ENCODE results near the gene GART.
"Not testable (repeated sequence)": the region's sequence is repeated elsewhere in the genome, so short reads cannot be mapped to it uniquely, and the experiment has no call there.

GART gene

DNA sequence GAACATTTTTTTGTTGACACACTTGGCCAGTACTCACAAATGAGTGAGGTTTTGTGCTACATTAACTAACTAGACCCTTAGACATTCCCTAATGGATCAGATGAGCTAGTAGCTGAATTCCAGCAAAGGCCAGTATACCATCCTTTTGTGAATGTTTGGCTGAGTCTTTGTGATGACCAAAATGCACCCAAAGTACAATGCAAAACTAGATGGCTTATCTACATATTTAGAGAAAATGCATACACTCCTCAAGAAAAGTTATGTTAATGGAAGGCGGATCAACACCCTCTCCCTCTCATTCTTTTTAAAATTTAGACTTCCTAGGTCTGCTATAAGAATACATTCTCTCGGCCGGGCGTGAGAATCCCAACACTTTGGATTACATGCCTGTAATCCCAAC, 30.3 kb downstream of the GART start:
- Histone ChIP-seq H3K27me3 (ENCODE audit: insufficient read depth, insufficient read length) (no peaks in the 10 kb centered on the region), H3K9me3 (ENCODE audit: insufficient read depth, low read length) (no peaks in the 10 kb centered on the region), H3K9ac (ENCODE audit: insufficient read length, low read depth) (no peak overlapping the region), H3K4me3 (ENCODE audit: insufficient read length, low read depth) (no peak overlapping the region), H3K4me1 (ENCODE audit: insufficient read depth, insufficient read length) (no peaks in the 10 kb centered on the region), H3K36me3 (ENCODE audit: insufficient read depth, insufficient read length, low read length) (peaks cover 93% of the 10 kb centered on the region)
- TF ChIP-seq ZNF274 (IDR thresholded peaks at IDR 0.05; ENCODE audit: low read depth, low read length) (no peak), SUZ12 (IDR thresholded peaks at IDR 0.05; ENCODE audit: extremely low read depth, insufficient read depth, insufficient read length) (no peak), YY1 (IDR thresholded peaks at IDR 0.05; ENCODE audit: insufficient read depth, insufficient read length) (no peak)
- no peak for DNase-seq (ENCODE audit: low read depth, low spot score)

DNA sequence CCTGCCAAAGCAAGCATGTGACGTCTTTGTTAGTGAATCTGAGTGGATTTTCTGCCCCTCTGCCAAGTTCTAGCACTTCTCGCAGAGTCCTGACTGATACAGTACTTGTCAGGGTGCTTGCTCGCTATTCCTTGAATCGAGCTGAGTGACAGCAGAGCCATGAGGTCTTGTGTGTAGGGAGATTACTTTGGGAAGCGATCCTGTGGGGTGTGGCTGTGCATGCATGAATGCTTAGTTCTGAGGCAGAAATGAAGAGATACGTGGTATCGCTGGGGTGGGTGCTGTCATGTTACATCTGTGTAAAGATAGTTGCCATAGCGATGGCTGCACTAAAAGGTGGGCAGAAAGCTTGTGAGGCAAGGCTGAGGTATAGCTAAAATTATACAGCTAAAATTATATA, 31.1 kb downstream of the GART start:
- DNase-seq (ENCODE audit: low read depth, low spot score) = no peak
- TF ChIP-seq ZNF274 (IDR thresholded peaks at IDR 0.05; ENCODE audit: low read depth, low read length) (no peak), YY1 (IDR thresholded peaks at IDR 0.05; ENCODE audit: insufficient read depth, insufficient read length) (no peak), SUZ12 (IDR thresholded peaks at IDR 0.05; ENCODE audit: extremely low read depth, insufficient read depth, insufficient read length) (no peak)
- Histone ChIP-seq H3K4me1 (ENCODE audit: insufficient read depth, insufficient read length) (no peaks in the 10 kb centered on the region), H3K27me3 (ENCODE audit: insufficient read depth, insufficient read length) (no peaks in the 10 kb centered on the region), H3K9me3 (ENCODE audit: insufficient read depth, low read length) (no peaks in the 10 kb centered on the region), H3K4me3 (ENCODE audit: insufficient read length, low read depth) (no peak overlapping the region), H3K36me3 (ENCODE audit: insufficient read depth, insufficient read length, low read length) (peaks cover 95% of the 10 kb centered on the region), H3K9ac (ENCODE audit: insufficient read length, low read depth) (no peak overlapping the region)

DNA sequence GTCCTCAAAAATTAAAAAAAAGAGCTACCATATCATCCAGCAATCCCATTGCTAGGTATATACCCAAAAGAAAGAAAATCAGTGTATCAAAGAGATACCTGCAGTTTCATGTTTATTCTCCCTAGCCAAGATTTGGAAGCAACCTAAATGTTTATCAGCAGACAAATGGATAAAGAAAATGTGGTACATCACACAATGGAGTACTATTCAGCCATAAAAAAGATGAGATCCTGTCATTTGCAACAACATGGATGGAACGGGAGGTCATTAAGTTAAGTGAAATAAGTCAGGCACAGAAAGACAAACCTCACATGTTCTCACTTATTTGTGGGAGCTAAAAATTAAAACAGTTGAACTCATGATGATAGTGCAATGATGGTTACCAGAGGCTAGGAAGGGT, 34.9 kb downstream of the GART start:
- not testable (repeated sequence) for H3K9me3 ChIP-seq (ENCODE audit: insufficient read depth, low read length); H3K9ac ChIP-seq (ENCODE audit: insufficient read length, low read depth); DNase-seq (ENCODE audit: low read depth, low spot score); H3K4me3 ChIP-seq (ENCODE audit: insufficient read length, low read depth); H3K4me1 ChIP-seq (ENCODE audit: insufficient read depth, insufficient read length); H3K27me3 ChIP-seq (ENCODE audit: insufficient read depth, insufficient read length)
- H3K36me3 ChIP-seq (ENCODE audit: insufficient read depth, insufficient read length, low read length) = peaks cover 91% of the 10 kb centered on the region

DNA sequence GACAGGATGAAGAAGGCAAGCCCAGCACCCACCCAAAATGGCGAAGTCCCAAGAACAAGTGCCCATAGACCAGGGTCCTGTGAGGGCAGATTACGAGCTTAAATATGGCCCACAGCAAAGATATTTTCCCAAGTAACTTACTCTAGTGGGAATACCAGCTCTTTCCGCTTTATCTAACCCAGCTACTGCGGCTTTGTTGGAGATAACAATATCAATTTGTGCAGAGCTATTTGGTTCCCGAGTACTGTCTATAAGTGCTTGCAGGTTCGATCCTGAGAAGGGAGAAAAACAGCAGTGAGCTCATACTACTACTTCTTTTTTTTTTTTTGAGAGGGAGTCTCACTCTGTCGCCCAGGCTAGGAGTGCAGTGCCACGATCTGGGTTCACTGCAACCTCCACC, 36.1 kb downstream of the GART start:
- DNase-seq (ENCODE audit: low read depth, low spot score) = no peak
- no peak overlapping the region for H3K4me3 ChIP-seq (ENCODE audit: insufficient read length, low read depth)
- peaks cover 88% of the 10 kb centered on the region for H3K36me3 ChIP-seq (ENCODE audit: insufficient read depth, insufficient read length, low read length)
- H3K9ac ChIP-seq (ENCODE audit: insufficient read length, low read depth) = no peak overlapping the region
- H3K4me1 ChIP-seq (ENCODE audit: insufficient read depth, insufficient read length) = no peaks in the 10 kb centered on the region
- H3K27me3 ChIP-seq (ENCODE audit: insufficient read depth, insufficient read length) = no peaks in the 10 kb centered on the region
- TF ChIP-seq ZNF274 (IDR thresholded peaks at IDR 0.05; ENCODE audit: low read depth, low read length) (no peak), YY1 (IDR thresholded peaks at IDR 0.05; ENCODE audit: insufficient read depth, insufficient read length) (no peak), SUZ12 (IDR thresholded peaks at IDR 0.05; ENCODE audit: extremely low read depth, insufficient read depth, insufficient read length) (no peak)
- H3K9me3 ChIP-seq (ENCODE audit: insufficient read depth, low read length) = no peaks in the 10 kb centered on the region

DNA sequence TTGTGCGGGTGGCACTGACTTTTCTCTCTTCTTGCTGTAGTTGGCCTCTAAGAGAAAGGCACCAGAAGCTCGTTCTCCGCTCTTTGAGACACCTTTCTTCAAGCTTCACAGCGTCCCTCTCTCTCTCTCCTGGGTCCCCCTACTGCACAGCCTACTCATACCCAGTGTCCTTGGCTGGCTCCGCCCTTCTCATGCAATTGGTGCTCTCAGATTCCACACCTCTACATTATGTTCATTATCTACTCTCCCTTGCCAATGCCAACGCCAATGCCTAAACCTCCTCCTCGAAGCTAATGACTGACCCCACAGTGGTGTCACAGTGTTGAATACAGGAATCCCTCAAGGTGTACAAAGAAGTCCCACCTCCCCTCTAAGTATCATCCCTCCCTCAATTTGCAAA, 45.6 kb downstream of the GART start:
- no peak overlapping the region for H3K4me3 ChIP-seq (ENCODE audit: insufficient read length, low read depth)
- H3K9ac ChIP-seq (ENCODE audit: insufficient read length, low read depth) = no peak overlapping the region
- DNase-seq (ENCODE audit: low read depth, low spot score) = no peak
- H3K4me1 ChIP-seq (ENCODE audit: insufficient read depth, insufficient read length) = peaks cover 10% of the 10 kb centered on the region
- no peaks in the 10 kb centered on the region for H3K9me3 ChIP-seq (ENCODE audit: insufficient read depth, low read length)
- no peak for TF ChIP-seq YY1 (IDR thresholded peaks at IDR 0.05; ENCODE audit: insufficient read depth, insufficient read length)
- TF ChIP-seq SUZ12 (IDR thresholded peaks at IDR 0.05; ENCODE audit: extremely low read depth, insufficient read depth, insufficient read length) = no peak
- TF ChIP-seq ZNF274 (IDR thresholded peaks at IDR 0.05; ENCODE audit: low read depth, low read length) = no peak
- H3K36me3 ChIP-seq (ENCODE audit: insufficient read depth, insufficient read length, low read length) = peaks cover 4% of the 10 kb centered on the region
- no peaks in the 10 kb centered on the region for H3K27me3 ChIP-seq (ENCODE audit: insufficient read depth, insufficient read length)

DNA sequence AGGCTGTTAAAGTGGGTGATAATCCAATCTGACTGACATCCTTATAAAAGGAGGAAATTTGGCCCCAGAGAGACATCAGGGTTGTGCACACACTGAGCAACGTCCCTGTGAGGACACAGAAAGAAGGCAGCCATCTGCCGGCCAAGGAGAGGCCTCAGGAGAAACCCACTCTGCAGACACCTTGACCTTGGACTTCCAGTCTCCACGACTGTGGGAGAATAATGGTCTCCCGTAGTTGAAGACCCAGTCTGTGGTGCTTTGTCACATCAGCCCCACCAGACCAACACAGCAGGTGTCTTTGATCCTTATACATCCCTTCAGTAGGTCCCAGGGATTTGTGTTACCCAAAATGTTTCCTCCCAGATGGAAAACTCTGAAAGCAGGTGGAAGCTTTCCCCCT, 46.2 kb downstream of the GART start:
- Histone ChIP-seq H3K4me3 (ENCODE audit: insufficient read length, low read depth) (no peak overlapping the region), H3K9me3 (ENCODE audit: insufficient read depth, low read length) (no peaks in the 10 kb centered on the region), H3K27me3 (ENCODE audit: insufficient read depth, insufficient read length) (no peaks in the 10 kb centered on the region), H3K36me3 (ENCODE audit: insufficient read depth, insufficient read length, low read length) (no peaks in the 10 kb centered on the region), H3K4me1 (ENCODE audit: insufficient read depth, insufficient read length) (peaks cover 10% of the 10 kb centered on the region), H3K9ac (ENCODE audit: insufficient read length, low read depth) (no peak overlapping the region)
- no peak for DNase-seq (ENCODE audit: low read depth, low spot score)
- TF ChIP-seq YY1 (IDR thresholded peaks at IDR 0.05; ENCODE audit: insufficient read depth, insufficient read length) (no peak), SUZ12 (IDR thresholded peaks at IDR 0.05; ENCODE audit: extremely low read depth, insufficient read depth, insufficient read length) (no peak), ZNF274 (IDR thresholded peaks at IDR 0.05; ENCODE audit: low read depth, low read length) (no peak)

DNA sequence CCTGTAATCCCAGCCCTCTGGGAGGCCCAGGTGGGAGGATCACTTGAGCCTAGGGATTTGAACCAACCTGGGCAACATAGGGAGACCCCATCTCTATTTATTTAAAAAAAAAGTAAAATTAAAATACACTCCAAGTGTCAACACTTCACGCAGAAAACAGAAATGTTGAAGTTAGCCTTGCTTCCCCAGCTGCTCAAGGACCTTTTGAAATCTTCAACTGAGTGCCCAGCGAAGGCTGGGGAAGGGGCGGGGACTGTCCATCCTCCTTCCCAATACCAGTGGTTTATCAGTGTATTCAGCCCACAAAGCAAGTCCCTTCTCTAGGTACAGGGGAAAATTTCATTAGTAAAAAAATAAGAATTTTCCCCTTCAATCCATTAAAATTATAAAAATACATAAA, 48.2 kb downstream of the GART start:
- H3K4me1 ChIP-seq (ENCODE audit: insufficient read depth, insufficient read length) = peaks cover 10% of the 10 kb centered on the region
- TF ChIP-seq ZNF274 (IDR thresholded peaks at IDR 0.05; ENCODE audit: low read depth, low read length) (no peak), YY1 (IDR thresholded peaks at IDR 0.05; ENCODE audit: insufficient read depth, insufficient read length) (no peak), SUZ12 (IDR thresholded peaks at IDR 0.05; ENCODE audit: extremely low read depth, insufficient read depth, insufficient read length) (no peak)
- H3K4me3 ChIP-seq (ENCODE audit: insufficient read length, low read depth) = no peak overlapping the region
- H3K36me3 ChIP-seq (ENCODE audit: insufficient read depth, insufficient read length, low read length) = no peaks in the 10 kb centered on the region
- H3K9ac ChIP-seq (ENCODE audit: insufficient read length, low read depth) = no peak overlapping the region
- no peaks in the 10 kb centered on the region for H3K9me3 ChIP-seq (ENCODE audit: insufficient read depth, low read length)
- DNase-seq (ENCODE audit: low read depth, low spot score) = no peak
- no peaks in the 10 kb centered on the region for H3K27me3 ChIP-seq (ENCODE audit: insufficient read depth, insufficient read length)

DNA sequence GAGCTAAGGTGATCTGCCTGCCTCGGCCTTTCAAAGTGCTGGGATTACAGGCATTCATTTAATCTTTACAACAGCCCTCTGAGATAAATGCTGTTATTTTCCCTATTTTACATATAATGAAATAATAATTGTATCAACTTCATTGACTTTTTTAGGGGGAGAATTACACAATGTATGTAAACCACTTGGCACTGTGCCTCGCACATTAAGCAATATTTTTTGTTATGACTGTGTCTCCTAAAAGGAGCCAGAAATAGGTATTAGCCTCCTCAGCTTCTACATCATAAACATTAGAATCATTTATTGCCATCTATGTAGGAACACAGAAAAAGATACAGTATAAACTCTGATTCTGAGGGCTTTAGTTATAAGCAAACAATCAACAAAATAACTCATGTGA, 49.3 kb downstream of the GART start:
- Histone ChIP-seq H3K9me3 (ENCODE audit: insufficient read depth, low read length) (no peaks in the 10 kb centered on the region), H3K4me3 (ENCODE audit: insufficient read length, low read depth) (no peak overlapping the region), H3K36me3 (ENCODE audit: insufficient read depth, insufficient read length, low read length) (no peaks in the 10 kb centered on the region), H3K4me1 (ENCODE audit: insufficient read depth, insufficient read length) (peaks cover 10% of the 10 kb centered on the region), H3K9ac (ENCODE audit: insufficient read length, low read depth) (no peak overlapping the region), H3K27me3 (ENCODE audit: insufficient read depth, insufficient read length) (no peaks in the 10 kb centered on the region)
- no peak for TF ChIP-seq SUZ12 (IDR thresholded peaks at IDR 0.05; ENCODE audit: extremely low read depth, insufficient read depth, insufficient read length)
- no peak for TF ChIP-seq YY1 (IDR thresholded peaks at IDR 0.05; ENCODE audit: insufficient read depth, insufficient read length)
- TF ChIP-seq ZNF274 (IDR thresholded peaks at IDR 0.05; ENCODE audit: low read depth, low read length) = no peak
- DNase-seq (ENCODE audit: low read depth, low spot score) = no peak
